ENCODE data around the gene CNPY2.

Gene CNPY2

DNA sequence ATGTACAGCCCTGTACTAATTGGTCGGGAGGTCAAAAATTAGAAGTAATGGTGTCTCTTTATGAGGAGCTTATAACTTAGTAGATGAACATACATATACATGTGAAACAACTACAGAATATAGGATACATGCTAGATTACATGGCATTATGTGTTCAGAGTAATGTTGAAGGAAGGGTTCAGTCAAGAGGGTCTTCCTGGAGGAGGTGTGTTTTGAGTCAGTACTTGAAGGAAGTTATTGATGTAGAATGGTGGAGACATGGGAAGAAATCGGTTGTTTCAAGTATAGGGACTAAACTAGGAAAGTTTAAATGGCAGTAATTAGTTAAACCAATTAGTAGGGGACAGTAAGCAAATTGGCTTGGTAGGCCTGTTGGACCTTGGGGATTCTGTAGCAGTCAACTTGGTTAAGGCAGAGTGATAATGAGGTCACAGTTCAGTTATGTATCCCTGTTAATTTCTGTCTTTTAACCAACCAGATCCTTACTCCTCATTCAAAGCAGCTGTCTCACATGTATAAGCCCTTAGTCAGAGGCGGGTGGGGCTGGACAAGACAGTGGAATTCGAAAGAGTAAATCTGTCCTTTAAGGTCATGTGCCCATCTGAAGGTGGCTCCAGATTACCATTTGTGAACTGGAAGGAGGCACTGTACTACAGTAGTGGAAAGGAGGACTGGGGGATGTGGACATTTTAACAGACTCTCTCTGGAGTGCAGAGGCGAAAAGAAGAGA is 54.1 kb downstream of the CNPY2 start:
- Histone ChIP-seq H3K4me3 (ENCODE audit: low read depth, low read length) (no peak overlapping the region), H3K36me3 (peaks cover 6% of the 10 kb centered on the region), H3K9me3 (ENCODE audit: severe bottlenecking) (peaks cover 2% of the 10 kb centered on the region), H3K27me3 (ENCODE audit: insufficient read depth, low read depth, severe bottlenecking) (no peaks in the 10 kb centered on the region), H3K27ac (no peak overlapping the region)
- no peak for DNase-seq
- TF ChIP-seq CTCF (IDR thresholded peaks at IDR 0.05; ENCODE audit: low read depth, low read length), result no peak

GRCh38 chr12:56260921-56261320 is 54.9 kb downstream of the CNPY2 start:
- no peaks in the 10 kb centered on the region for H3K27me3 ChIP-seq (ENCODE audit: insufficient read depth, low read depth, severe bottlenecking)
- H3K36me3 ChIP-seq, result peaks cover 14% of the 10 kb centered on the region
- H3K9me3 ChIP-seq (ENCODE audit: severe bottlenecking), result no peaks in the 10 kb centered on the region
- no peak overlapping the region for H3K4me3 ChIP-seq (ENCODE audit: low read depth, low read length)
- DNase-seq, result no peak
- no peak overlapping the region for H3K27ac ChIP-seq
- TF ChIP-seq CTCF (IDR thresholded peaks at IDR 0.05; ENCODE audit: low read depth, low read length), result no peak

DNA sequence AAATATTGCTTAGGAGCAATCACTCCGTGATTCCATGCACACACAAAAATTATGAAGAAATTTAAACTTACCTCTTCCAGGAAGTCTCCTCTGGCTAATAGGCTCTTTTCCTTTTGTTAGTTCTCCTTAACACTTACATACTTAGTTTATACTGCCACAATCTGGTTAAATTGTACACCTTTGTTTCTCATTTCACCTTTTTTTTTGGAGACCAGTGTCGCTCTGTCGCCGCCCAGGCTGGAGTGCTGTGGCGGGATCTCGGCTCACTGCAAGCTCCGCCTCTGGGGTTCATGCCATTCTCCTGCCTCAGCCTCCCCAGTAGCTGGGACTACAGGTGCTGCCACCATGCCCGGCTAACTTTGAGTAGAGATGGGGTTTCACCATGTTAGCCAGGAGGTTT is 55.4 kb downstream of the CNPY2 start:
- Histone ChIP-seq H3K27me3 (ENCODE audit: insufficient read depth, low read depth, severe bottlenecking) (no peaks in the 10 kb centered on the region), H3K9me3 (ENCODE audit: severe bottlenecking) (no peaks in the 10 kb centered on the region), H3K4me3 (ENCODE audit: low read depth, low read length) (no peak overlapping the region), H3K27ac (no peak overlapping the region), H3K36me3 (peaks cover 19% of the 10 kb centered on the region)
- no peak for TF ChIP-seq CTCF (IDR thresholded peaks at IDR 0.05; ENCODE audit: low read depth, low read length)
- no peak for DNase-seq

Measured in WERI-Rb-1 (cell line).